B cell (primary cell): ENCODE results near the gene RFT1.

Experiments
- CTCF ChIP-seq: fragments of 200-600 bp; IDR thresholded peaks from one replicate; pipeline ENCODE4 v1.8.0; 2022; ENCODE audit warnings: antibody characterized with exemption, mild to moderate bottlenecking
- EZH2 ChIP-seq: IDR thresholded peaks from 2 replicates; pipeline ENCODE4 v1.6.1; 2012; ENCODE audit warnings: borderline replicate concordance, low read depth, mild to moderate bottlenecking, moderate library complexity, low read length; ENCODE audit not compliant: insufficient read depth, poor library complexity, severe bottlenecking

GRCh38 chr3:53150247-53151085 is 20.2 kb upstream of the RFT1 start:
- TF ChIP-seq CTCF: no peak
- TF ChIP-seq EZH2: no peak
